ENCODE measurements around the gene FRAS1. TPM values are rescaled to one million over a fixed set of nuclear protein-coding genes. Genes with fewer than 3 reads are reported as not detected.

The FRAS1 gene
- total RNA-seq, 1 donor from 2014 or later: 13.7 TPM

DNA sequence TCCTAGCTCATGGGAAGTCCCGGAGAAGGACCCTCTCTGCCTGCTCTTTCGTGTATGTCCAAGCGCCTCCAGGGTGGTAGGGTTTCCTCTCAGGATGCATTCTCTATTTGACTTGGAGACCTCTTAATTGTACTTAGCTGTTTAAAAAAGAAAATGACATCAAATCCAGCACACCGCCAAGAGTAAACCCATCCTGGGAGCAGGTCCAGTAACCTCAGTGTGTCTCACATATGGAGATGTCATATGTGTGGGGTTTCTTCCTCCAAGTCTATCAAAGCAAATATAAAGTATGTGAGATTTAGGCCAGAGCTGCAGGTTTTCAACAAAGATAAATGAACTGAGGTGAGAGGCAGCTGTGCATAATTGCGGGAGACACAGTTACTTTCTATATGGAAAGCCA is 285.0 kb downstream of the FRAS1 start:
- DNase-seq (ENCODE audit: low read depth) (no peak), FAIRE-seq (no peak)
- H3K36me3 ChIP-seq (ENCODE audit: control insufficient read depth, insufficient read depth, low read length): no peaks in the 10 kb centered on the region
- no peaks in the 10 kb centered on the region for H3K27me3 ChIP-seq (ENCODE audit: control insufficient read depth, insufficient read depth, low read length)
- TF ChIP-seq, protein P1, sequence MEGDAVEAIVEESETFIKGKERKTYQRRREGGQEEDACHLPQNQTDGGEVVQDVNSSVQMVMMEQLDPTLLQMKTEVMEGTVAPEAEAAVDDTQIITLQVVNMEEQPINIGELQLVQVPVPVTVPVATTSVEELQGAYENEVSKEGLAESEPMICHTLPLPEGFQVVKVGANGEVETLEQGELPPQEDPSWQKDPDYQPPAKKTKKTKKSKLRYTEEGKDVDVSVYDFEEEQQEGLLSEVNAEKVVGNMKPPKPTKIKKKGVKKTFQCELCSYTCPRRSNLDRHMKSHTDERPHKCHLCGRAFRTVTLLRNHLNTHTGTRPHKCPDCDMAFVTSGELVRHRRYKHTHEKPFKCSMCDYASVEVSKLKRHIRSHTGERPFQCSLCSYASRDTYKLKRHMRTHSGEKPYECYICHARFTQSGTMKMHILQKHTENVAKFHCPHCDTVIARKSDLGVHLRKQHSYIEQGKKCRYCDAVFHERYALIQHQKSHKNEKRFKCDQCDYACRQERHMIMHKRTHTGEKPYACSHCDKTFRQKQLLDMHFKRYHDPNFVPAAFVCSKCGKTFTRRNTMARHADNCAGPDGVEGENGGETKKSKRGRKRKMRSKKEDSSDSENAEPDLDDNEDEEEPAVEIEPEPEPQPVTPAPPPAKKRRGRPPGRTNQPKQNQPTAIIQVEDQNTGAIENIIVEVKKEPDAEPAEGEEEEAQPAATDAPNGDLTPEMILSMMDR (IDR thresholded peaks at IDR 0.05; ENCODE audit: insufficient read depth, low read length, severe bottlenecking): no peak
- H3K4me3 ChIP-seq (ENCODE audit: low read depth, low read length): no peak overlapping the region

DNA sequence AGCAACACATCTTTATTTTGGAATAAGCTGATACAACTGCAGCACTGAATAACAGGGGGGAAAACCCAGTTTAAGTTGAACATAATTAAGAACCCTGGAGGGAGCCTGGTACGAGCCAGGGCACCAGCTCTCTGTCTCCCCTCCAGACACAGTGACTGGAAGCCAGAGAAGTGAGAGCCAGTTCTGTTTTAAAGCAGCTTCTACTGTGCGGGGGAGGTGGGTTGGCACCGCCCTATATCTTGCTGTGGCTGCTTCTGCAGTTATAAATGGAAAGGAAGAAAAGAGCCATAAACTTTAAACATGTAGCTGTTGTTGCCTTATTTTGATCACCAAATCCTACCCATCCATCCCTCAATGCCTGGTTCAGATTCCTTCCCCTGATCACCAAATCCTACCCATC is 286.6 kb downstream of the FRAS1 start:
- H3K36me3 ChIP-seq (ENCODE audit: control insufficient read depth, insufficient read depth, low read length): no peaks in the 10 kb centered on the region
- no peak for FAIRE-seq
- no peak for DNase-seq (ENCODE audit: low read depth)
- H3K27me3 ChIP-seq (ENCODE audit: control insufficient read depth, insufficient read depth, low read length): no peaks in the 10 kb centered on the region
- TF ChIP-seq, protein P1 (IDR thresholded peaks at IDR 0.05; ENCODE audit: insufficient read depth, low read length, severe bottlenecking): no peak
- H3K4me3 ChIP-seq (ENCODE audit: low read depth, low read length): no peak overlapping the region

- FAIRE-seq: no peak
- H3K36me3 ChIP-seq (ENCODE audit: control insufficient read depth, insufficient read depth, low read length): no peaks in the 10 kb centered on the region
- TF ChIP-seq, protein P1 (IDR thresholded peaks at IDR 0.05; ENCODE audit: insufficient read depth, low read length, severe bottlenecking): no peak
These were observed 288.1 kb downstream of the FRAS1 start for GRCh38 chr4:78345237-78345636.

GRCh38 chr4:78346222-78346621 is 289.1 kb downstream of the FRAS1 start:
- Histone ChIP-seq H3K27me3 (ENCODE audit: control insufficient read depth, insufficient read depth, low read length) (no peaks in the 10 kb centered on the region), H3K4me3 (ENCODE audit: low read depth, low read length) (no peak overlapping the region), H3K36me3 (ENCODE audit: control insufficient read depth, insufficient read depth, low read length) (no peaks in the 10 kb centered on the region)
- FAIRE-seq: no peak
- TF ChIP-seq, protein P1 (IDR thresholded peaks at IDR 0.05; ENCODE audit: insufficient read depth, low read length, severe bottlenecking): no peak
- DNase-seq (ENCODE audit: low read depth): no peak

More at GRCh38 chr4:78345237-78345636, 288.1 kb downstream of the FRAS1 start:
- no peaks in the 10 kb centered on the region for H3K27me3 ChIP-seq (ENCODE audit: control insufficient read depth, insufficient read depth, low read length)
- H3K4me3 ChIP-seq (ENCODE audit: low read depth, low read length): no peak overlapping the region
- DNase-seq (ENCODE audit: low read depth): no peak

- FAIRE-seq (no peak), DNase-seq (ENCODE audit: low read depth) (no peak)
- Histone ChIP-seq H3K27me3 (ENCODE audit: control insufficient read depth, insufficient read depth, low read length) (no peaks in the 10 kb centered on the region), H3K36me3 (ENCODE audit: control insufficient read depth, insufficient read depth, low read length) (no peaks in the 10 kb centered on the region), H3K4me3 (ENCODE audit: low read depth, low read length) (no peak overlapping the region)
- TF ChIP-seq, protein P1 (IDR thresholded peaks at IDR 0.05; ENCODE audit: insufficient read depth, low read length, severe bottlenecking): no peak
These were observed 290.4 kb downstream of the FRAS1 start for GRCh38 chr4:78347527-78347926.

GRCh38 chr4:78353921-78354320 is 296.8 kb downstream of the FRAS1 start:
- H3K4me3 ChIP-seq (ENCODE audit: low read depth, low read length): no peak overlapping the region
- FAIRE-seq (no peak), DNase-seq (ENCODE audit: low read depth) (no peak)
- TF ChIP-seq, protein P1 (IDR thresholded peaks at IDR 0.05; ENCODE audit: insufficient read depth, low read length, severe bottlenecking): no peak
- no peaks in the 10 kb centered on the region for H3K27me3 ChIP-seq (ENCODE audit: control insufficient read depth, insufficient read depth, low read length)
- H3K36me3 ChIP-seq (ENCODE audit: control insufficient read depth, insufficient read depth, low read length): no peaks in the 10 kb centered on the region
